Glutamatergic neuron (in vitro differentiated cells): ENCODE measurements around the gene COLEC12. TPM values are rescaled to one million over a fixed set of nuclear protein-coding genes. Genes with fewer than 3 reads are reported as not detected.

Experiments
- DNase-seq: peaks from one replicate; pipeline ENCODE4 v3.0.0; 2022
- H3K27ac Mint-ChIP-seq: one replicate; pipeline ENCODE4 v1.8.0; 2020; ENCODE audit warnings: mild to moderate bottlenecking, mixed read lengths, inconsistent platforms; ENCODE audit not compliant: unreplicated experiment
- H3K27me3 Mint-ChIP-seq: one replicate; pipeline ENCODE4 v1.8.0; 2020; ENCODE audit warnings: mild to moderate bottlenecking, moderate library complexity, mixed read lengths, inconsistent platforms; ENCODE audit not compliant: unreplicated experiment
- H3K36me3 Mint-ChIP-seq: one replicate; pipeline ENCODE4 v1.8.0; 2020; ENCODE audit warnings: mild to moderate bottlenecking, mixed read lengths, inconsistent platforms; ENCODE audit not compliant: unreplicated experiment
- H3K4me1 Mint-ChIP-seq: one replicate; pipeline ENCODE4 v1.8.0; 2020; ENCODE audit warnings: mild to moderate bottlenecking, low read depth, mixed read lengths, inconsistent platforms; ENCODE audit not compliant: unreplicated experiment
- H3K4me3 Mint-ChIP-seq: one replicate; pipeline ENCODE4 v1.8.0; 2020; ENCODE audit warnings: mild to moderate bottlenecking, mixed read lengths, inconsistent platforms; ENCODE audit not compliant: unreplicated experiment
- H3K9me3 Mint-ChIP-seq: one replicate; pipeline ENCODE4 v1.8.0; 2020; ENCODE audit warnings: mild to moderate bottlenecking, moderate library complexity, mixed read lengths, inconsistent platforms; ENCODE audit not compliant: unreplicated experiment
- CTCF ChIP-seq: fragments of 200-600 bp; sonication (generic); IDR thresholded peaks from one replicate; pipeline ENCODE4 v1.5.0; 2021; ENCODE audit not compliant: partially characterized antibody, unreplicated experiment
- total RNA-seq: library from RNA; stranded (reverse); fragmentation: NEBNext Ultra II Directional; extraction: Animal tissue kit (Norgen Biotek cat#: 25700); gene quantifications from one replicate; pipeline ENCODE4 v1.2.1, GENCODE V29; 2021; ENCODE audit not compliant: unreplicated experiment

Gene COLEC12
- total RNA-seq, 1 donor from 2014 or later = 0.20 TPM

- Mint-ChIP-seq H3K36me3 (no peaks in the 10 kb centered on the region), H3K4me3 (no peak overlapping the region), H3K4me1 (peaks cover 12% of the 10 kb centered on the region)
Measured at GRCh38 chr18:366466-367061, 133.9 kb downstream of the COLEC12 start.

DNA sequence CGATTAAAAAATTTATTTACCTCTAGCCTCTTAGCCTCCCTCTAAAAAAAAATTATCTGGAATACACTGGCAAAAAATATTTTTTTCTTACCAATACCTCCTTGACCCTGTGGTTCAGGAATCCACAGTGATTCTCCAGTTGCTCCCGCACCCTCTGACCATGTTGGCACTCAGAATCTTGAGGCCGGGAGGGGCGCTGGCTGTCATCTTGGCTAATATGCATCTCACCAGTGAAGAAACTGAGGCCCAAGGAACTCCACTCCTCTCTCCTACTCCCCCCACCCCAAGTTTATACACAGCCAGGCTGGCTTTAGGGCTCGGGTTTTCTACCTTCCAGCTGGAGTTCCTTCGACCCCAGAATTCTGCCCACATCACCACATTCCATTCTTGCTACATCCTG is 134.8 kb downstream of the COLEC12 start:
- H3K27me3 Mint-ChIP-seq = peaks cover 3% of the 10 kb centered on the region
- H3K4me3 Mint-ChIP-seq = no peak overlapping the region
- no peaks in the 10 kb centered on the region for H3K36me3 Mint-ChIP-seq
- no peaks in the 10 kb centered on the region for H3K9me3 Mint-ChIP-seq
- peaks cover 16% of the 10 kb centered on the region for H3K4me1 Mint-ChIP-seq
- no peak overlapping the region for H3K27ac Mint-ChIP-seq
- no peak for TF ChIP-seq CTCF
- no peak for DNase-seq

More at GRCh38 chr18:366466-367061, 133.9 kb downstream of the COLEC12 start:
- DNase-seq = no peak
- TF ChIP-seq CTCF = no peak
- no peaks in the 10 kb centered on the region for H3K9me3 Mint-ChIP-seq
- H3K27ac Mint-ChIP-seq = peak overlapping the region; percentile 9
- peaks cover 3% of the 10 kb centered on the region for H3K27me3 Mint-ChIP-seq

DNA sequence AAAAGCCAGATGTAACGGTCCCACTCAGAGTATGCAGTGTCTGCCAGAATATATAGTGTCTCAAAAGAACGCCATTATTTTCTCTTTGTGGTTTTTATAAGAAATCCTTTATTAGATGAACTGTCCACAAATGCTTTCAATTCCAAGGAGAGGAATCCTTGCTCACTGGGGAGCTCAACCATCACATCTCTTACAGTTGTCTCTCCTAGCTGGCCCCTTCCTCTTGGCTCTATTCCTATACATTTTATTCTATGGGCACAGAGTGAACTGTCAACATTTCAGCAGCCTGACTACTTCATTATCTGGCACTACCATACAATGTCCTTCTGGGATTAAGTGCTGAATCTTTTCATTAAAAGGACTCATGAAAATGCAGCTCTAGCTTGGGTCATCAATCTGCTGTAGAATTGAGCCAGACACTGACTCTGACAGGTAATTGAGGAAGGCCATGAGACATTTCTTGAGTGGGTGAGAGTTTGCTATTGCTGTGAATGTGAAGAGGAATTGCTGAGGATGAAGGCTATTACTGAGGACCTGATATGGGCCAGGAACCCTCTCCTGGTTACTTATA is 136.2 kb downstream of the COLEC12 start:
- TF ChIP-seq CTCF = no peak

GRCh38 chr18:363301-364085 is 137.0 kb downstream of the COLEC12 start:
- H3K9me3 Mint-ChIP-seq = no peaks in the 10 kb centered on the region
- no peaks in the 10 kb centered on the region for H3K36me3 Mint-ChIP-seq
- no peak overlapping the region for H3K27ac Mint-ChIP-seq
- H3K4me3 Mint-ChIP-seq = no peak overlapping the region
- no peak for TF ChIP-seq CTCF
- DNase-seq = no peak
- peaks cover 3% of the 10 kb centered on the region for H3K27me3 Mint-ChIP-seq
- H3K4me1 Mint-ChIP-seq = peaks cover 16% of the 10 kb centered on the region

More for the DNA sequence above, 136.2 kb downstream of the COLEC12 start:
- no peak for DNase-seq
- peaks cover 16% of the 10 kb centered on the region for H3K4me1 Mint-ChIP-seq
- H3K36me3 Mint-ChIP-seq = no peaks in the 10 kb centered on the region
- no peak overlapping the region for H3K27ac Mint-ChIP-seq
- H3K4me3 Mint-ChIP-seq = no peak overlapping the region
- H3K27me3 Mint-ChIP-seq = peaks cover 3% of the 10 kb centered on the region
- H3K9me3 Mint-ChIP-seq = no peaks in the 10 kb centered on the region
